Trophoblast cell (in vitro differentiated cells and primary cell): ENCODE data around the gene TSR1.

ENCODE experiments used
- DNase-seq, 2 donors: peaks; one replicate each; pipeline ENCODE4 v3.0.0-alpha.2; 2016
- H2AFZ ChIP-seq: 2 replicates; pipeline ENCODE4 v1.6.1; 2013; ENCODE audit warnings: low read length, moderate library complexity, mild to moderate bottlenecking; ENCODE audit not compliant: insufficient read depth, poor library complexity
- H2AK5ac ChIP-seq: 2 replicates; pipeline ENCODE4 v1.6.1; 2013; ENCODE audit warnings: mild to moderate bottlenecking, low read length
- H2BK120ac ChIP-seq: 2 replicates; pipeline ENCODE4 v1.6.1; 2013; ENCODE audit warnings: low read length, mild to moderate bottlenecking, moderate library complexity; ENCODE audit not compliant: insufficient read depth, poor library complexity
- H2BK12ac ChIP-seq: 2 replicates; pipeline ENCODE4 v1.6.1; 2013; ENCODE audit warnings: mild to moderate bottlenecking, low read length, moderate library complexity
- H2BK5ac ChIP-seq: 2 replicates; pipeline ENCODE4 v1.6.1; 2013; ENCODE audit warnings: low read length, low read depth, moderate library complexity, mild to moderate bottlenecking; ENCODE audit not compliant: poor library complexity
- H3K14ac ChIP-seq: 2 replicates; pipeline ENCODE4 v1.6.1; 2013; ENCODE audit warnings: mild to moderate bottlenecking, low read length
- H3K18ac ChIP-seq: 2 replicates; pipeline ENCODE4 v1.6.1; 2013; ENCODE audit warnings: mild to moderate bottlenecking, low read length
- H3K23ac ChIP-seq: 2 replicates; pipeline ENCODE4 v1.6.1; 2013; ENCODE audit warnings: low read length
- H3K27ac ChIP-seq: 2 replicates; pipeline ENCODE4 v1.5.1; 2013; ENCODE audit warnings: low read depth, mild to moderate bottlenecking, inconsistent platforms, low read length, moderate library complexity
- H3K27me3 ChIP-seq: 2 replicates; pipeline ENCODE4 v1.6.1; 2013; ENCODE audit warnings: inconsistent platforms, mild to moderate bottlenecking, low read length, moderate library complexity; ENCODE audit not compliant: insufficient read depth
- H3K36me3 ChIP-seq, 2 experiments: 1 replicate in 1 of 2; 2 replicates in 1 of 2; pipeline ENCODE4 v1.6.1; 2013; ENCODE audit warnings: low read length in 2 of 2, mild to moderate bottlenecking in 2 of 2, moderate library complexity in 1 of 2; ENCODE audit not compliant: insufficient read depth in 2 of 2, control insufficient read depth in 1 of 2
- H3K4ac ChIP-seq: 2 replicates; pipeline ENCODE4 v1.6.1; 2013; ENCODE audit warnings: low read depth, mild to moderate bottlenecking, low read length, moderate library complexity
- H3K4me1 ChIP-seq, 2 experiments: 1 replicate in 1 of 2; 2 replicates in 1 of 2; pipeline ENCODE4 v1.6.1; 2013; ENCODE audit warnings: low read length in 2 of 2, mild to moderate bottlenecking in 2 of 2, moderate library complexity in 1 of 2; ENCODE audit not compliant: insufficient read depth in 2 of 2, control insufficient read depth in 1 of 2
- H3K4me2 ChIP-seq: 2 replicates; pipeline ENCODE4 v1.6.1; 2013; ENCODE audit warnings: inconsistent platforms, mild to moderate bottlenecking, low read length, moderate library complexity
- H3K4me3 ChIP-seq: 2 replicates; pipeline ENCODE4 v1.5.1; 2013; ENCODE audit warnings: mild to moderate bottlenecking, low read depth, low read length, inconsistent platforms
- H3K79me1 ChIP-seq: one replicate; pipeline ENCODE4 v1.6.1; 2013; ENCODE audit warnings: low read length
- H3K79me2 ChIP-seq: 2 replicates; pipeline ENCODE4 v1.6.1; 2013; ENCODE audit warnings: low read length, mild to moderate bottlenecking; ENCODE audit not compliant: control insufficient read depth, insufficient read depth, poor library complexity
- H3K9ac ChIP-seq: 2 replicates; pipeline ENCODE4 v1.6.1; 2013; ENCODE audit warnings: mild to moderate bottlenecking, low read length
- H3K9me3 ChIP-seq: 2 replicates; pipeline ENCODE4 v1.6.1; 2013; ENCODE audit warnings: low read depth, mild to moderate bottlenecking, control low read depth, inconsistent platforms, low read length; ENCODE audit not compliant: insufficient read depth
- H4K12ac ChIP-seq: 2 replicates; pipeline ENCODE4 v1.6.1; 2013; ENCODE audit warnings: low read depth, mild to moderate bottlenecking, low read length, moderate library complexity
- H4K8ac ChIP-seq: 2 replicates; pipeline ENCODE4 v1.6.1; 2013; ENCODE audit warnings: low read depth, mild to moderate bottlenecking, low read length, moderate library complexity
- H4K91ac ChIP-seq: one replicate; pipeline ENCODE4 v1.6.1; 2013; ENCODE audit warnings: low read depth, mild to moderate bottlenecking, low read length, moderate library complexity
- WGBS: extraction: QIAGEN DNeasy Blood & Tissue Kit; methylation state at CpG from one replicate; pipeline ENCODE4 v1.1.7; 2013; ENCODE audit warnings: missing lambda C conversion rate; ENCODE audit not compliant: insufficient read length, insufficient coverage; ENCODE audit errors: extremely low coverage; 5-methylcytosine and 5-hydroxymethylcytosine counted together

TSR1 gene

GRCh38 chr17:2309338-2310154, 26.7 kb downstream of the TSR1 start:
- DNase-seq, result no peak
- Histone ChIP-seq H2BK120ac (no peak overlapping the region), H3K4ac (no peak overlapping the region), H3K4me2 (no peak overlapping the region), H3K27me3 (no peaks in the 10 kb centered on the region), H2AK5ac (no peak overlapping the region), H3K4me1 (no peaks in the 10 kb centered on the region), H4K8ac (no peak overlapping the region), H3K9ac (no peak overlapping the region), H3K79me2 (no peaks in the 10 kb centered on the region), H3K23ac (no peak overlapping the region), H3K4me3 (no peak overlapping the region), H3K14ac (no peak overlapping the region), H4K91ac (no peak overlapping the region), H2BK5ac (no peak overlapping the region), H3K79me1 (no peaks in the 10 kb centered on the region), H3K27ac (no peak overlapping the region), H2AFZ (no peak overlapping the region), H3K36me3 (peaks cover 0 to 3% of the 10 kb centered on the region in 2 experiments), H2BK12ac (no peak overlapping the region), H4K12ac (no peak overlapping the region), H3K18ac (no peak overlapping the region), H3K9me3 (no peaks in the 10 kb centered on the region)
- no CpG with 5 or more reads among the region's 6 CpGs for WGBS

DNA sequence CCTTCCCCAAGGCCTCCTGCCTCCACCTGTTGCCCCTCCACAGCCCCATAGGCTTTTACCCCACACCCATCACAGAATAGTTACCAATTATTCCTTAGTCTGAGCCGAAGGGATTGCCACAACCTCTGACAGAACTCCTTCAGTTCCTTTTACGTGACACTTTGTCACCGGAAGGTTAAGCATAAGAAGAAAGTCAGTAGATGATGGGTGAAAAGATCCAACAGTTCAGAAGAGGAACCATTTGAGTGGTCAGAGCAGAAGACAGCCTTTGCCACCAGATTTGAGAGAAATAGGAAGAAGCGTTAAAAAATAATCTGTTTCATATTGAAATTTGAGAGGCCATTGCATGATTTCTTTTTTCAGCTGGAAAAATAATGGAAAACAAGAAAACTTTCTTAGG, 31.3 kb downstream of the TSR1 start:
- no peak overlapping the region for H4K8ac ChIP-seq
- no peak overlapping the region for H3K4me2 ChIP-seq
- no peak overlapping the region for H3K23ac ChIP-seq
- H3K9me3 ChIP-seq, result no peaks in the 10 kb centered on the region
- H3K14ac ChIP-seq, result no peak overlapping the region
- H3K79me1 ChIP-seq, result peaks cover 11% of the 10 kb centered on the region
- H2AK5ac ChIP-seq, result no peak overlapping the region
- H3K4ac ChIP-seq, result no peak overlapping the region
- peaks cover 10% of the 10 kb centered on the region for H3K79me2 ChIP-seq
- no peak overlapping the region for H2AFZ ChIP-seq
- H2BK5ac ChIP-seq, result no peak overlapping the region
- DNase-seq, result no peak
- H4K12ac ChIP-seq, result no peak overlapping the region
- no peak overlapping the region for H2BK120ac ChIP-seq
- peaks cover 5 to 8% of the 10 kb centered on the region in 2 experiments for H3K4me1 ChIP-seq
- H3K27ac ChIP-seq, result no peak overlapping the region
- no CpG with 5 or more reads among the region's 4 CpGs for WGBS
- peaks cover 2 to 5% of the 10 kb centered on the region in 2 experiments for H3K36me3 ChIP-seq
- H3K18ac ChIP-seq, result no peak overlapping the region
- no peak overlapping the region for H4K91ac ChIP-seq
- no peaks in the 10 kb centered on the region for H3K27me3 ChIP-seq
- no peak overlapping the region for H3K4me3 ChIP-seq
- no peak overlapping the region for H3K9ac ChIP-seq
- H2BK12ac ChIP-seq, result no peak overlapping the region

- no CpG with 5 or more reads among the region's 108 CpGs for WGBS
- peaks cover 11% of the 10 kb centered on the region for H3K79me1 ChIP-seq
- peak within 1 kb of the TSS; percentile 100 for H3K14ac ChIP-seq
- DNase-seq, result peak; percentile 81 to 92
- H4K91ac ChIP-seq, result peak within 1 kb of the TSS; percentile 95
- peak within 1 kb of the TSS; percentile 88 for H3K4me2 ChIP-seq
- peak within 1 kb of the TSS; percentile 94 for H3K4ac ChIP-seq
- H2BK12ac ChIP-seq, result no peak within 1 kb of the TSS
- peak within 1 kb of the TSS; percentile 100 for H3K27ac ChIP-seq
- H2BK5ac ChIP-seq, result peak within 1 kb of the TSS; percentile 99
- peak within 1 kb of the TSS; percentile 96 for H2BK120ac ChIP-seq
- peaks cover 10% of the 10 kb centered on the region for H3K79me2 ChIP-seq
- H3K4me3 ChIP-seq, result peak within 1 kb of the TSS; percentile 95
- H3K18ac ChIP-seq, result peak within 1 kb of the TSS; percentile 100
- H2AK5ac ChIP-seq, result peak within 1 kb of the TSS; percentile 29
- no peak within 1 kb of the TSS for H3K23ac ChIP-seq
- H3K9ac ChIP-seq, result peak within 1 kb of the TSS; percentile 97
- H4K12ac ChIP-seq, result peak within 1 kb of the TSS; percentile 100
- peak within 1 kb of the TSS; percentile 99 for H4K8ac ChIP-seq
- H2AFZ ChIP-seq, result peak within 1 kb of the TSS; percentile 100
- H3K36me3 ChIP-seq, result peaks cover 14 to 18% of the 10 kb centered on the region in 2 experiments
- H3K9me3 ChIP-seq, result no peaks in the 10 kb centered on the region
- peaks cover 5 to 8% of the 10 kb centered on the region in 2 experiments for H3K4me1 ChIP-seq
- no peaks in the 10 kb centered on the region for H3K27me3 ChIP-seq
These were observed 32.8 kb downstream of the TSR1 start, which contains the start of the genes SMG6 and SRR for GRCh38 chr17:2303204-2304188. TSS of gene SMG6 (minus strand) at chr17:2303785. CDS start at chr17:2303720, 65 bp downstream. TSS of gene SRR (plus strand) at chr17:2303950. CDS start at chr17:2315561, 11,611 bp downstream.

DNA sequence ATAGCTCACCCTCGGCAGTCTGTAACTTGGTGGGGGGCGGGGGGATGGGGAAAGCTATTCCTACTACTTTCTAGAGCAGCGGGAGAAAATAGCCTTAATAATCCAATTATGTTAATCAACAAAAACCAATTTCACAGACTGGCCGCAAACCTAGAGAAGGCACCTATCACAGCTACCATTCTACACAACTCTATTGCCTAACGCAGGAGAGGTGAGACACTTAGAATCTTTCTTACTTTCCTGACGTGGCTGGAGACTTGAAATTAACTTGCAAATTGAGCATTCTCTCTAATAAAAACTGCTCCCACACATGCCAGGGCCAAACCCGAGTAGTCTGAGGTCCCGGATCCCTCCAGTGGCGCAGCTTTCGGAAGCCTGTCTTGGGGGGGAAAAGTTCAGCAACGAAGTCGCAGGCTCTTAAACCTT, 33.5 kb downstream of the TSR1 start:
- peak overlapping the region; percentile 56 for H2BK120ac ChIP-seq
- peak overlapping the region; percentile 98 for H4K8ac ChIP-seq
- no peak overlapping the region for H3K23ac ChIP-seq
- H3K18ac ChIP-seq, result peak overlapping the region; percentile 83
- H3K14ac ChIP-seq, result peak overlapping the region; percentile 87
- peak overlapping the region; percentile 86 for H4K12ac ChIP-seq
- peak overlapping the region; percentile 90 for H3K4ac ChIP-seq
- H3K9ac ChIP-seq, result peak overlapping the region; percentile 97
- peak overlapping the region; percentile 91 for H4K91ac ChIP-seq
- H3K4me3 ChIP-seq, result peak overlapping the region; percentile 95
- H3K79me2 ChIP-seq, result peaks cover 10% of the 10 kb centered on the region
- peak overlapping the region; percentile 88 for H3K4me2 ChIP-seq
- H3K4me1 ChIP-seq, result peaks cover 5 to 8% of the 10 kb centered on the region in 2 experiments
- H2BK5ac ChIP-seq, result peak overlapping the region; percentile 96
- H3K9me3 ChIP-seq, result no peaks in the 10 kb centered on the region
- H2BK12ac ChIP-seq, result no peak overlapping the region
- peaks cover 14 to 18% of the 10 kb centered on the region in 2 experiments for H3K36me3 ChIP-seq
- H2AK5ac ChIP-seq, result peak overlapping the region; percentile 29
- H3K27me3 ChIP-seq, result no peaks in the 10 kb centered on the region
- peak overlapping the region; percentile 71 for H2AFZ ChIP-seq
- peaks cover 11% of the 10 kb centered on the region for H3K79me1 ChIP-seq
- WGBS, result no CpG with 5 or more reads among the region's 12 CpGs
- peak overlapping the region; percentile 100 for H3K27ac ChIP-seq
- peak in 1 of 2 donors; percentile 29 for DNase-seq
